WTC11 (cell line): ENCODE measurements around the gene PRAMEF2. TPM values are rescaled to one million over a fixed set of nuclear protein-coding genes. Genes with fewer than 3 reads are reported as not detected.
"Not testable (repeated sequence)": the region's sequence is repeated elsewhere in the genome, so short reads cannot be mapped to it uniquely, and the experiment has no call there.

Experiments
- ATAC-seq: fragments of 200-7000 bp; cut with Tn5 transposase; 2 replicates; pipeline ENCODE4 v1.10.0; 2021; ENCODE audit warnings: mild to moderate bottlenecking, moderate library complexity
- Bru-seq: library from RNA; stranded (reverse); fragments of 400-500 nt; gene quantifications from one replicate; lab custom pipeline; 2021; lab: Mats Ljungman, UMichigan
- CTCF ChIA-PET: fragments of 300-600 bp; sonication (Branson Sonifier 250); formaldehyde crosslinking; loops from one replicate; lab custom pipeline; 2021; ENCODE audit warnings: antibody characterized with exemption; lab: Charles Lee
- POLR2A ChIA-PET: fragments of 350-600 bp; sonication (Branson Sonifier 250); formaldehyde crosslinking; loops from one replicate; lab custom pipeline; 2021; ENCODE audit warnings: antibody characterized with exemption; lab: Charles Lee
- DNase-seq: peaks from one replicate; pipeline ENCODE4 v3.0.0; 2021; ENCODE audit warnings: low spot score
- H3K27ac Mint-ChIP-seq: 2 replicates; pipeline ENCODE4 v1.8.0; 2021; ENCODE audit warnings: mixed read lengths
- H3K27me3 Mint-ChIP-seq: 2 replicates; pipeline ENCODE4 v1.8.0; 2021; ENCODE audit warnings: low read depth, mild to moderate bottlenecking, moderate library complexity, mixed read lengths
- H3K36me3 Mint-ChIP-seq: 2 replicates; pipeline ENCODE4 v1.8.0; 2021; ENCODE audit warnings: mixed read lengths
- H3K4me1 Mint-ChIP-seq: 2 replicates; pipeline ENCODE4 v1.8.0; 2022; ENCODE audit warnings: mixed read lengths
- H3K4me3 Mint-ChIP-seq: 2 replicates; pipeline ENCODE4 v1.8.0; 2021; ENCODE audit warnings: mild to moderate bottlenecking, moderate library complexity, mixed read lengths
- H3K9me3 Mint-ChIP-seq: 2 replicates; pipeline ENCODE4 v1.8.0; 2021; ENCODE audit warnings: mixed read lengths
- CTCF ChIP-seq: fragments of 200-600 bp; IDR thresholded peaks from 2 replicates; pipeline ENCODE4 v1.8.0; 2022; ENCODE audit warnings: antibody characterized with exemption
- EMX1 ChIP-seq: fragments of 250-450 bp; sonication (Bioruptor Pico); IDR thresholded peaks from 2 replicates; pipeline ENCODE4 v1.8.0; 2021; ENCODE audit warnings: mild to moderate bottlenecking
- HMGXB4 ChIP-seq: sonication (generic); formaldehyde crosslinking; IDR thresholded peaks from 2 replicates; pipeline ENCODE4 v1.8.1; 2023; ENCODE audit warnings: mild to moderate bottlenecking, moderate library complexity, missing genetic modification reagents
- NFATC4 ChIP-seq: fragments of 250-450 bp; sonication (Bioruptor Pico); IDR thresholded peaks from 2 replicates; pipeline ENCODE4 v1.9.0; 2021; ENCODE audit warnings: mild to moderate bottlenecking
- OVOL2 ChIP-seq: fragments of 250-450 bp; sonication (Bioruptor Pico); IDR thresholded peaks from 2 replicates; pipeline ENCODE4 v1.9.0; 2021; ENCODE audit warnings: mild to moderate bottlenecking, borderline replicate concordance
- RORB ChIP-seq: fragments of 250-450 bp; sonication (Bioruptor Pico); IDR thresholded peaks from 2 replicates; pipeline ENCODE4 v1.9.0; 2021; ENCODE audit warnings: mild to moderate bottlenecking
- SOX15 ChIP-seq: fragments of 250-450 bp; sonication (Bioruptor Pico); IDR thresholded peaks from 2 replicates; pipeline ENCODE4 v1.9.0; 2021; ENCODE audit warnings: mild to moderate bottlenecking
- STAT6 ChIP-seq: sonication (generic); formaldehyde crosslinking; conservative IDR thresholded peaks from 2 replicates; pipeline ENCODE4 v1.8.1; 2023; ENCODE audit warnings: mild to moderate bottlenecking, low read depth, missing genetic modification reagents, moderate library complexity
- ZNF396 ChIP-seq: fragments of 250-450 bp; sonication (Bioruptor Pico); IDR thresholded peaks from 2 replicates; pipeline ENCODE4 v1.8.0; 2021; ENCODE audit warnings: mild to moderate bottlenecking, moderate library complexity, borderline replicate concordance
- long read RNA-seq, 3 experiments: library from RNA in 1 of 3; library from capped mRNA in 1 of 3; library from polyadenylated mRNA in 1 of 3; unstranded in 2 of 3; stranded (forward) in 1 of 3; transcript quantifications; one replicate each; pipeline ENCODE4 v2.0.0, GENCODE V29; 2021
- total RNA-seq: library from RNA; stranded (reverse); gene quantifications from 3 replicates; pipeline ENCODE4 v1.2.3, GENCODE V29; 2021
- TF ChIP-seq, protein P1 (sequence below): sonication (generic); formaldehyde crosslinking; IDR thresholded peaks from 2 replicates; pipeline ENCODE4 v1.8.0; 2023; ENCODE audit warnings: missing genetic modification reagents, mild to moderate bottlenecking, borderline replicate concordance
- TF ChIP-seq, protein P2 (sequence below): sonication (generic); formaldehyde crosslinking; IDR thresholded peaks from 2 replicates; pipeline ENCODE4 v1.8.1; 2023; ENCODE audit warnings: mild to moderate bottlenecking, missing genetic modification reagents, moderate library complexity
- TF ChIP-seq, protein P3 (sequence below): sonication (generic); formaldehyde crosslinking; IDR thresholded peaks from 2 replicates; pipeline ENCODE4 v1.8.1; 2022; ENCODE audit warnings: low read depth, missing genetic modification reagents, borderline replicate concordance
- TF ChIP-seq, protein P4 (sequence below): sonication (generic); formaldehyde crosslinking; IDR thresholded peaks from 2 replicates; pipeline ENCODE4 v1.8.1; 2023; ENCODE audit warnings: mild to moderate bottlenecking, missing genetic modification reagents
- TF ChIP-seq, protein P5 (sequence below): sonication (generic); formaldehyde crosslinking; IDR thresholded peaks from 2 replicates; pipeline ENCODE4 v1.8.1; 2022; ENCODE audit warnings: low read depth, mild to moderate bottlenecking, moderate library complexity, missing genetic modification reagents, borderline replicate concordance

Gene PRAMEF2, protein sequence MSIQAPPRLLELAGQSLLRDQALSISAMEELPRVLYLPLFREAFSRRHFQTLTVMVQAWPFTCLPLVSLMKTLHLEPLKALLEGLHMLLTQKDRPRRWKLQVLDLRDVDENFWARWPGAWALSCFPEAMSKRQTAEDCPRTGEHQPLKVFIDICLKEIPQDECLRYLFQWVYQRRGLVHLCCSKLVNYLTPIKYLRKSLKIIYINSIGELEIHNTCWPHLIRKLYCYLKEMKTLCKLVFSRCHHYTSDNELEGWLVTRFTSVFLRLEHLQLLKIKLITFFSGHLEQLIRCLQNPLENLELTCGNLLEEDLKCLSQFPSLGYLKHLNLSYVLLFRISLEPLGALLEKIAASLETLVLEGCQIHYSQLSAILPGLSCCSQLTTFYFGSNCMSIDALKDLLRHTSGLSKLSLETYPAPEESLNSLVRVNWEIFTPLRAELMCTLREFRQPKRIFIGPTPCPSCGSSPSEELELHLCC
- total RNA-seq (not detected in 3 replicates), Bru-seq, nascent RNA (not detected)
- long read RNA-seq, experiment 1: 0 reads
- long read RNA-seq, experiment 2: 0 reads
- long read RNA-seq, experiment 3: 0 reads

GRCh38 chr1:12856786-12857185 lies at the start of gene PRAMEF2:
Gene PRAMEF2, plus strand, starts transcription at chr1:12857086. Its CDS starts 1,924 bp downstream, at chr1:12859010.
- POLR2A ChIA-PET: not testable (repeated sequence)

GRCh38 chr1:12809933-12810332 lies 47.0 kb upstream of the PRAMEF2 start:
- no peak for DNase-seq
- Mint-ChIP-seq H3K4me1 (no peaks in the 10 kb centered on the region), H3K4me3 (no peak overlapping the region), H3K36me3 (peaks cover 45% of the 10 kb centered on the region), H3K27me3 (peaks cover 17% of the 10 kb centered on the region), H3K27ac (no peak overlapping the region), H3K9me3 (peaks cover 75% of the 10 kb centered on the region)
- POLR2A ChIA-PET: no interaction called here
- no peak for ATAC-seq
- CTCF ChIA-PET: no interaction called here
- TF ChIP-seq ZNF396 (CRISPR knock-in tag) (no peak), CTCF (no peak), EMX1 (no peak), SOX15 (no peak), OVOL2 (CRISPR knock-in tag) (no peak), NFATC4 (CRISPR knock-in tag) (no peak), STAT6 (CRISPR knock-in tag) (no peak), RORB (CRISPR knock-in tag) (no peak), HMGXB4 (CRISPR knock-in tag) (no peak)
- TF ChIP-seq, protein P1, sequence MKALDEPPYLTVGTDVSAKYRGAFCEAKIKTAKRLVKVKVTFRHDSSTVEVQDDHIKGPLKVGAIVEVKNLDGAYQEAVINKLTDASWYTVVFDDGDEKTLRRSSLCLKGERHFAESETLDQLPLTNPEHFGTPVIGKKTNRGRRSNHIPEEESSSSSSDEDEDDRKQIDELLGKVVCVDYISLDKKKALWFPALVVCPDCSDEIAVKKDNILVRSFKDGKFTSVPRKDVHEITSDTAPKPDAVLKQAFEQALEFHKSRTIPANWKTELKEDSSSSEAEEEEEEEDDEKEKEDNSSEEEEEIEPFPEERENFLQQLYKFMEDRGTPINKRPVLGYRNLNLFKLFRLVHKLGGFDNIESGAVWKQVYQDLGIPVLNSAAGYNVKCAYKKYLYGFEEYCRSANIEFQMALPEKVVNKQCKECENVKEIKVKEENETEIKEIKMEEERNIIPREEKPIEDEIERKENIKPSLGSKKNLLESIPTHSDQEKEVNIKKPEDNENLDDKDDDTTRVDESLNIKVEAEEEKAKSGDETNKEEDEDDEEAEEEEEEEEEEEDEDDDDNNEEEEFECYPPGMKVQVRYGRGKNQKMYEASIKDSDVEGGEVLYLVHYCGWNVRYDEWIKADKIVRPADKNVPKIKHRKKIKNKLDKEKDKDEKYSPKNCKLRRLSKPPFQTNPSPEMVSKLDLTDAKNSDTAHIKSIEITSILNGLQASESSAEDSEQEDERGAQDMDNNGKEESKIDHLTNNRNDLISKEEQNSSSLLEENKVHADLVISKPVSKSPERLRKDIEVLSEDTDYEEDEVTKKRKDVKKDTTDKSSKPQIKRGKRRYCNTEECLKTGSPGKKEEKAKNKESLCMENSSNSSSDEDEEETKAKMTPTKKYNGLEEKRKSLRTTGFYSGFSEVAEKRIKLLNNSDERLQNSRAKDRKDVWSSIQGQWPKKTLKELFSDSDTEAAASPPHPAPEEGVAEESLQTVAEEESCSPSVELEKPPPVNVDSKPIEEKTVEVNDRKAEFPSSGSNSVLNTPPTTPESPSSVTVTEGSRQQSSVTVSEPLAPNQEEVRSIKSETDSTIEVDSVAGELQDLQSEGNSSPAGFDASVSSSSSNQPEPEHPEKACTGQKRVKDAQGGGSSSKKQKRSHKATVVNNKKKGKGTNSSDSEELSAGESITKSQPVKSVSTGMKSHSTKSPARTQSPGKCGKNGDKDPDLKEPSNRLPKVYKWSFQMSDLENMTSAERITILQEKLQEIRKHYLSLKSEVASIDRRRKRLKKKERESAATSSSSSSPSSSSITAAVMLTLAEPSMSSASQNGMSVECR (CRISPR knock-in tag): no peak
- TF ChIP-seq, protein P2, sequence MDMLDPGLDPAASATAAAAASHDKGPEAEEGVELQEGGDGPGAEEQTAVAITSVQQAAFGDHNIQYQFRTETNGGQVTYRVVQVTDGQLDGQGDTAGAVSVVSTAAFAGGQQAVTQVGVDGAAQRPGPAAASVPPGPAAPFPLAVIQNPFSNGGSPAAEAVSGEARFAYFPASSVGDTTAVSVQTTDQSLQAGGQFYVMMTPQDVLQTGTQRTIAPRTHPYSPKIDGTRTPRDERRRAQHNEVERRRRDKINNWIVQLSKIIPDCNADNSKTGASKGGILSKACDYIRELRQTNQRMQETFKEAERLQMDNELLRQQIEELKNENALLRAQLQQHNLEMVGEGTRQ (CRISPR knock-in tag): no peak
- TF ChIP-seq, protein P3, sequence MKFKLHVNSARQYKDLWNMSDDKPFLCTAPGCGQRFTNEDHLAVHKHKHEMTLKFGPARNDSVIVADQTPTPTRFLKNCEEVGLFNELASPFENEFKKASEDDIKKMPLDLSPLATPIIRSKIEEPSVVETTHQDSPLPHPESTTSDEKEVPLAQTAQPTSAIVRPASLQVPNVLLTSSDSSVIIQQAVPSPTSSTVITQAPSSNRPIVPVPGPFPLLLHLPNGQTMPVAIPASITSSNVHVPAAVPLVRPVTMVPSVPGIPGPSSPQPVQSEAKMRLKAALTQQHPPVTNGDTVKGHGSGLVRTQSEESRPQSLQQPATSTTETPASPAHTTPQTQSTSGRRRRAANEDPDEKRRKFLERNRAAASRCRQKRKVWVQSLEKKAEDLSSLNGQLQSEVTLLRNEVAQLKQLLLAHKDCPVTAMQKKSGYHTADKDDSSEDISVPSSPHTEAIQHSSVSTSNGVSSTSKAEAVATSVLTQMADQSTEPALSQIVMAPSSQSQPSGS (CRISPR knock-in tag): no peak
- TF ChIP-seq, protein P4, sequence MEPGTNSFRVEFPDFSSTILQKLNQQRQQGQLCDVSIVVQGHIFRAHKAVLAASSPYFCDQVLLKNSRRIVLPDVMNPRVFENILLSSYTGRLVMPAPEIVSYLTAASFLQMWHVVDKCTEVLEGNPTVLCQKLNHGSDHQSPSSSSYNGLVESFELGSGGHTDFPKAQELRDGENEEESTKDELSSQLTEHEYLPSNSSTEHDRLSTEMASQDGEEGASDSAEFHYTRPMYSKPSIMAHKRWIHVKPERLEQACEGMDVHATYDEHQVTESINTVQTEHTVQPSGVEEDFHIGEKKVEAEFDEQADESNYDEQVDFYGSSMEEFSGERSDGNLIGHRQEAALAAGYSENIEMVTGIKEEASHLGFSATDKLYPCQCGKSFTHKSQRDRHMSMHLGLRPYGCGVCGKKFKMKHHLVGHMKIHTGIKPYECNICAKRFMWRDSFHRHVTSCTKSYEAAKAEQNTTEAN (CRISPR knock-in tag): no peak
- TF ChIP-seq, protein P5, sequence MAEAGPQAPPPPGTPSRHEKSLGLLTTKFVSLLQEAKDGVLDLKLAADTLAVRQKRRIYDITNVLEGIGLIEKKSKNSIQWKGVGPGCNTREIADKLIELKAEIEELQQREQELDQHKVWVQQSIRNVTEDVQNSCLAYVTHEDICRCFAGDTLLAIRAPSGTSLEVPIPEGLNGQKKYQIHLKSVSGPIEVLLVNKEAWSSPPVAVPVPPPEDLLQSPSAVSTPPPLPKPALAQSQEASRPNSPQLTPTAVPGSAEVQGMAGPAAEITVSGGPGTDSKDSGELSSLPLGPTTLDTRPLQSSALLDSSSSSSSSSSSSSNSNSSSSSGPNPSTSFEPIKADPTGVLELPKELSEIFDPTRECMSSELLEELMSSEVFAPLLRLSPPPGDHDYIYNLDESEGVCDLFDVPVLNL (CRISPR knock-in tag): no peak

More at GRCh38 chr1:12856786-12857185, at the start of gene PRAMEF2:
- H3K4me3 Mint-ChIP-seq, DNase-seq, CTCF ChIA-PET, H3K27ac Mint-ChIP-seq, H3K4me1 Mint-ChIP-seq, ATAC-seq: not testable (repeated sequence)
- peaks cover 35% of the 10 kb centered on the region for H3K27me3 Mint-ChIP-seq
- H3K36me3 Mint-ChIP-seq: peaks cover 64% of the 10 kb centered on the region
- peaks cover 80% of the 10 kb centered on the region for H3K9me3 Mint-ChIP-seq
